ENCODE measurements around the gene ATE1.
"Not testable (repeated sequence)": the region's sequence is repeated elsewhere in the genome, so short reads cannot be mapped to it uniquely, and the experiment has no call there.

Gene ATE1

GRCh38 chr10:121724282-121724681 lies 203.5 kb downstream of the ATE1 start:
- no peak for DNase-seq

GRCh38 chr10:121722665-121723064 lies 205.2 kb downstream of the ATE1 start:
- no peak for DNase-seq

GRCh38 chr10:121721257-121721656 lies 206.6 kb downstream of the ATE1 start:
- DNase-seq, result no peak

- DNase-seq, result no peak
These were observed 211.9 kb downstream of the ATE1 start for GRCh38 chr10:121715969-121716368.

GRCh38 chr10:121715076-121715475 lies 212.8 kb downstream of the ATE1 start:
- no peak for DNase-seq

GRCh38 chr10:121713486-121713885 lies 214.3 kb downstream of the ATE1 start:
- no peak for DNase-seq

- DNase-seq, result no peak
These were observed 216.9 kb downstream of the ATE1 start for GRCh38 chr10:121710971-121711370.

- no peak for DNase-seq
These were observed 217.6 kb downstream of the ATE1 start for GRCh38 chr10:121710207-121710606.

GRCh38 chr10:121709675-121710073 lies 218.2 kb downstream of the ATE1 start:
- no peak for DNase-seq

GRCh38 chr10:121708728-121709674 lies 218.8 kb downstream of the ATE1 start:
- no peak for DNase-seq

GRCh38 chr10:121702351-121703320 lies 225.2 kb downstream of the ATE1 start:
- no peak for DNase-seq

GRCh38 chr10:121700416-121700815 lies 227.4 kb downstream of the ATE1 start:
- DNase-seq, result no peak

- DNase-seq, result not testable (repeated sequence)
These were observed 228.1 kb downstream of the ATE1 start for GRCh38 chr10:121699703-121700102.

- DNase-seq, result no peak
These were observed 228.9 kb downstream of the ATE1 start for GRCh38 chr10:121698902-121699301.

GRCh38 chr10:121698336-121698735 lies 229.5 kb downstream of the ATE1 start:
- DNase-seq, result no peak

GRCh38 chr10:121696854-121697253 lies 231.0 kb downstream of the ATE1 start:
- DNase-seq, result no peak

- no peak for DNase-seq
These were observed 231.9 kb downstream of the ATE1 start for GRCh38 chr10:121695731-121696464.

GRCh38 chr10:121694966-121695643 lies 232.7 kb downstream of the ATE1 start:
- no peak for DNase-seq

- no peak for DNase-seq
These were observed 233.4 kb downstream of the ATE1 start for GRCh38 chr10:121694327-121694965.

GRCh38 chr10:121692626-121693025 lies 235.2 kb downstream of the ATE1 start:
- no peak for DNase-seq

GRCh38 chr10:121690970-121691369 lies 236.9 kb downstream of the ATE1 start:
- DNase-seq, result no peak

Data from NCI-H2107 (cell line).